CD14-positive monocyte (primary cell): ENCODE results near the gene WHRN. TPM values are rescaled to one million over a fixed set of nuclear protein-coding genes. Genes with fewer than 3 reads are reported as not detected.

Source experiments
- DNase-seq, 3 donors: peaks; one replicate each; pipeline ENCODE4 v3.0.0-alpha.2; 2011 to 2022
- H2AFZ ChIP-seq: 2 replicates; pipeline ENCODE4 v1.6.0; 2012; ENCODE audit warnings: mild to moderate bottlenecking, low read depth, low read length, inconsistent platforms; ENCODE audit not compliant: insufficient read depth, poor library complexity, severe bottlenecking
- H3K27ac ChIP-seq, 2 donors: 1 replicate in 1 of 2; 2 replicates in 1 of 2; pipeline ENCODE4 v1.5.1; 2012 to 2013; ENCODE audit warnings: low read length in 2 of 2, control low read depth in 1 of 2, inconsistent platforms in 1 of 2, low read depth in 1 of 2, mild to moderate bottlenecking in 1 of 2
- H3K27me3 ChIP-seq, 2 donors: one replicate each; pipeline versions ENCODE4 v1.6.0 to v1.6.1; 2011 to 2013; ENCODE audit warnings: low read length in 2 of 2; ENCODE audit not compliant: control insufficient read depth in 2 of 2, insufficient read depth in 2 of 2
- H3K36me3 ChIP-seq, 2 donors: replicated peaks in 1 of 2; 1 replicate in 1 of 2; 2 replicates in 1 of 2; pipeline versions ENCODE4 v1.5.1 to v1.6.1; 2012 to 2013; ENCODE audit warnings: low read length in 2 of 2, control low read depth in 1 of 2, inconsistent platforms in 1 of 2, mild to moderate bottlenecking in 1 of 2; ENCODE audit not compliant: insufficient read depth in 2 of 2, control insufficient read depth in 1 of 2
- H3K4me1 ChIP-seq, 2 donors: 1 replicate in 1 of 2; 2 replicates in 1 of 2; pipeline versions ENCODE4 v1.5.1 to v1.6.1; 2012 to 2013; ENCODE audit warnings: low read length in 2 of 2, control low read depth in 1 of 2, inconsistent platforms in 1 of 2, mild to moderate bottlenecking in 1 of 2, moderate library complexity in 1 of 2; ENCODE audit not compliant: insufficient read depth in 2 of 2, control insufficient read depth in 1 of 2
- H3K4me2 ChIP-seq: replicated peaks from 2 replicates; pipeline ENCODE3; 2012; ENCODE audit warnings: low read length, moderate library complexity, mild to moderate bottlenecking; ENCODE audit not compliant: poor library complexity, severe bottlenecking; ENCODE audit errors: extremely low read depth
- H3K4me3 ChIP-seq, 3 experiments: fragments of 200-600 bp in 1 of 3; sonication (generic) in 1 of 3; replicated peaks in 1 of 3; 1 replicate in 2 of 3; 2 replicates in 1 of 3; pipeline ENCODE4 v1.5.1; 2011 to 2013; ENCODE audit warnings: low read length in 3 of 3, mild to moderate bottlenecking in 3 of 3, control low read depth in 2 of 3, low read depth in 2 of 3, inconsistent platforms in 1 of 3, moderate library complexity in 1 of 3
- H3K79me2 ChIP-seq: 2 replicates; pipeline ENCODE4 v1.6.0; 2012; ENCODE audit warnings: mild to moderate bottlenecking, control low read depth, inconsistent platforms, low read length, moderate library complexity; ENCODE audit not compliant: insufficient read depth
- H3K9ac ChIP-seq: 2 replicates; pipeline ENCODE4 v1.6.0; 2017; ENCODE audit warnings: low read length, mild to moderate bottlenecking; ENCODE audit not compliant: insufficient read depth, poor library complexity, severe bottlenecking
- H3K9me3 ChIP-seq, 2 donors: replicated peaks in 1 of 2; 1 replicate in 1 of 2; 2 replicates in 1 of 2; pipeline versions ENCODE4 v1.5.1 to v1.6.1; 2012 to 2013; ENCODE audit warnings: low read length in 2 of 2, control low read depth in 1 of 2; ENCODE audit not compliant: control insufficient read depth in 1 of 2, insufficient read depth in 1 of 2
- H4K20me1 ChIP-seq: 2 replicates; pipeline ENCODE4 v1.6.0; 2012; ENCODE audit warnings: mild to moderate bottlenecking, low read length, control low read depth, moderate library complexity; ENCODE audit not compliant: insufficient read depth
- H3K27ac Mint-ChIP-seq, 7 donors: one replicate each; pipeline ENCODE4 v1.8.0; 2020; ENCODE audit warnings: mild to moderate bottlenecking in 7 of 7, mixed read lengths in 7 of 7, moderate library complexity in 6 of 7, inconsistent platforms in 2 of 7
- H3K27me3 Mint-ChIP-seq, 3 donors: one replicate each; pipeline ENCODE4 v1.8.0; 2021 to 2022; ENCODE audit warnings: low read depth in 3 of 3, mild to moderate bottlenecking in 3 of 3, mixed read lengths in 3 of 3, moderate library complexity in 3 of 3, inconsistent platforms in 1 of 3
- H3K36me3 Mint-ChIP-seq, 2 donors: one replicate each; pipeline ENCODE4 v1.8.0; 2020; ENCODE audit warnings: mixed read lengths in 2 of 2, inconsistent platforms in 1 of 2, mild to moderate bottlenecking in 1 of 2
- H3K4me1 Mint-ChIP-seq: one replicate; pipeline ENCODE4 v1.8.0; 2020; ENCODE audit warnings: mild to moderate bottlenecking, mixed read lengths
- H3K4me3 Mint-ChIP-seq, 2 donors: one replicate each; pipeline ENCODE4 v1.8.0; 2020; ENCODE audit warnings: mild to moderate bottlenecking in 2 of 2, mixed read lengths in 2 of 2, moderate library complexity in 1 of 2
- H3K9me3 Mint-ChIP-seq, 7 donors: one replicate each; pipeline ENCODE4 v1.8.0; 2020 to 2022; ENCODE audit warnings: mixed read lengths in 7 of 7, mild to moderate bottlenecking in 6 of 7, moderate library complexity in 6 of 7, inconsistent platforms in 2 of 7
- WGBS: methylation state at CpG from one replicate; pipeline ENCODE4 v1.1.5; 2013; ENCODE audit warnings: missing lambda C conversion rate; ENCODE audit not compliant: insufficient coverage; 5-methylcytosine and 5-hydroxymethylcytosine counted together
- intact Hi-C, 2 donors: fragments of 100-400 bp; cut with micrococcal nuclease; formaldehyde crosslinking; loops; one replicate each; pipeline versions ENCODE4 v1.15.0 to v1.15.1; 2023
- polyA plus RNA-seq, 3 donors: library from polyadenylated mRNA; depleted of rRNA in 1 of 3; unstranded in 2 of 3; stranded (reverse) in 1 of 3; fragments of 300-500 nt in 2 of 3; fragments of >200 nt in 1 of 3; fragmentation: Illumina TruSeq in 2 of 3; gene quantifications; 1 replicate in 2 of 3; 2 replicates in 1 of 3; pipeline ENCODE4 v1.2.3, GENCODE V29; 2012 to 2021
- TF ChIP-seq, protein P1 (sequence below): fragments of 200-600 bp; IDR thresholded peaks from one replicate; pipeline ENCODE4 v1.8.0; 2022; ENCODE audit warnings: antibody characterized with exemption, mild to moderate bottlenecking

The WHRN gene
- polyA plus RNA-seq, 3 donors = 0.13 to 0.59 (median 0.30) TPM

DNA sequence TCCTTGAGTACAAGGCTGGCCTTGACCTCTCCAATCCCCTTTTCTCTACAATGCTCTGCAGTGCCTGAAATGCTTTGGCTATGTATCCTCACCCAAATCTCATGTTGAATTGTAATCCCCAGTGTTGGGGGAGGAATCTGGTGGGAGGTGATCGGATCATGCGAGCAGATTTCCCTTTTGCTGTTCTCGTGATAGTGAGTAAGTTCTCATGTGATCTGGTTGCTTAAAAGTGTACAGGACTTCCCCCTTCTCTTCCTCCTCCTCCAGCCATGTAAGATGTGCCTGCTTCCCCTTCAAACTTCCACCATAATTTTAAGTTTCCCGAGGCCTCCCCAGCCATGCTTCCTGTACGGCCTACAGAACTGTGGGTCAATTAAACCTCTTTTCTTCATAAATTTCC lies 89.0 kb downstream of the WHRN start:
- H3K4me1 ChIP-seq = peaks cover 28 to 42% of the 10 kb centered on the region in 2 donors
- peaks cover 0 to 2% (median 2%) of the 10 kb centered on the region in 3 donors for H3K27me3 Mint-ChIP-seq
- no peaks in the 10 kb centered on the region for H3K27me3 ChIP-seq
- no peaks in the 10 kb centered on the region for H3K79me2 ChIP-seq
- no peaks in the 10 kb centered on the region for H4K20me1 ChIP-seq
- no peak overlapping the region for H3K4me3 Mint-ChIP-seq
- H3K27ac Mint-ChIP-seq = peak overlapping the region; percentile 41 to 88 (median 71)
- no peak overlapping the region for H3K4me3 ChIP-seq
- peaks cover 14 to 17% of the 10 kb centered on the region in 2 donors for H3K9me3 ChIP-seq
- 0% methylated on average over 1 of the region's 5 CpGs for WGBS
- TF ChIP-seq, protein P1, sequence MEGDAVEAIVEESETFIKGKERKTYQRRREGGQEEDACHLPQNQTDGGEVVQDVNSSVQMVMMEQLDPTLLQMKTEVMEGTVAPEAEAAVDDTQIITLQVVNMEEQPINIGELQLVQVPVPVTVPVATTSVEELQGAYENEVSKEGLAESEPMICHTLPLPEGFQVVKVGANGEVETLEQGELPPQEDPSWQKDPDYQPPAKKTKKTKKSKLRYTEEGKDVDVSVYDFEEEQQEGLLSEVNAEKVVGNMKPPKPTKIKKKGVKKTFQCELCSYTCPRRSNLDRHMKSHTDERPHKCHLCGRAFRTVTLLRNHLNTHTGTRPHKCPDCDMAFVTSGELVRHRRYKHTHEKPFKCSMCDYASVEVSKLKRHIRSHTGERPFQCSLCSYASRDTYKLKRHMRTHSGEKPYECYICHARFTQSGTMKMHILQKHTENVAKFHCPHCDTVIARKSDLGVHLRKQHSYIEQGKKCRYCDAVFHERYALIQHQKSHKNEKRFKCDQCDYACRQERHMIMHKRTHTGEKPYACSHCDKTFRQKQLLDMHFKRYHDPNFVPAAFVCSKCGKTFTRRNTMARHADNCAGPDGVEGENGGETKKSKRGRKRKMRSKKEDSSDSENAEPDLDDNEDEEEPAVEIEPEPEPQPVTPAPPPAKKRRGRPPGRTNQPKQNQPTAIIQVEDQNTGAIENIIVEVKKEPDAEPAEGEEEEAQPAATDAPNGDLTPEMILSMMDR = no peak
- H2AFZ ChIP-seq = peak overlapping the region; percentile 37
- H3K36me3 Mint-ChIP-seq = peaks cover 0 to 14% of the 10 kb centered on the region in 2 donors
- peaks cover 42% of the 10 kb centered on the region for H3K4me1 Mint-ChIP-seq
- peak; percentile 52 to 83 (median 65) for DNase-seq
- peaks cover 8 to 21% (median 16%) of the 10 kb centered on the region in 7 donors for H3K9me3 Mint-ChIP-seq
- H3K27ac ChIP-seq = peak overlapping the region; percentile 46 to 67
- no peaks in the 10 kb centered on the region for H3K36me3 ChIP-seq
- H3K9ac ChIP-seq = no peak overlapping the region
- intact Hi-C loops = no loop called here
- no peak overlapping the region for H3K4me2 ChIP-seq

DNA sequence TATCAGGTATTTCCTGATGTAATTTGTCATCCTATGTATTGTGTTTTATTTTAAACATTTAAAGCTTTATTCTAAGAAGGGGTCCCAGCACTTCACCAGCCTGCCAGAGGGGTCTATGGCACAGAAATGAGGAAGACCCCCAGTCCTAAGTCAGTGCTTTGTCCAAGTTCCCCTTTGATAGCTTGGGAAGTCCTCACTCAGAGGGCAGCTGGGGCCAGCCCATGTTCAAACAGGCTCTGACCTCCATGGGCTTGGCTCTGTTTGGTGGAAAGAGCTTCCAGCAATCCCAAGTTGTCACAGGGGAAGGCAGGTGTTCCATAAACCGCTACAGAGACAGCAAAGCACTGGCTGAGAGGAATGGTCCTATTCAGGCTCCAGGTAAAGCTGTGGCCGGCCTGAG lies 90.9 kb downstream of the WHRN start:
- peak in 1 of 3 donors; percentile 29 for DNase-seq
- Histone ChIP-seq H3K36me3 (no peaks in the 10 kb centered on the region), H3K4me3 (no peak overlapping the region), H3K4me1 (peaks cover 20 to 36% of the 10 kb centered on the region in 2 donors), H2AFZ (no peak overlapping the region), H3K9ac (no peak overlapping the region), H4K20me1 (no peaks in the 10 kb centered on the region), H3K79me2 (no peaks in the 10 kb centered on the region), H3K9me3 (peaks cover 14 to 17% of the 10 kb centered on the region in 2 donors), H3K27ac (peak overlapping the region in 1 of 2 donors; percentile 46), H3K4me2 (no peak overlapping the region), H3K27me3 (no peaks in the 10 kb centered on the region)
- H3K9me3 Mint-ChIP-seq = peaks cover 8 to 21% (median 16%) of the 10 kb centered on the region in 7 donors
- peaks cover 0 to 14% of the 10 kb centered on the region in 2 donors for H3K36me3 Mint-ChIP-seq
- intact Hi-C loops = no loop called here
- H3K27me3 Mint-ChIP-seq = peaks cover 0 to 4% (median 2%) of the 10 kb centered on the region in 3 donors
- WGBS = 89% methylated on average over 2 of the region's 2 CpGs
- no peak overlapping the region for H3K4me3 Mint-ChIP-seq
- peak overlapping the region in 1 of 7 donors; percentile 71 for H3K27ac Mint-ChIP-seq
- TF ChIP-seq, protein P1 = no peak
- peaks cover 38% of the 10 kb centered on the region for H3K4me1 Mint-ChIP-seq
